Fibroblast of lung (primary cell): ENCODE results near the gene SRY. TPM values are rescaled to one million over a fixed set of nuclear protein-coding genes. Genes with fewer than 3 reads are reported as not detected.

Source experiments
- DNase-seq, 2 donors: peaks; one replicate each; pipeline versions ENCODE4 v3.0.0 to v3.0.0-alpha.2; 2010; ENCODE audit warnings: low read depth in 2 of 2
- H2AFZ ChIP-seq: 2 replicates; pipeline ENCODE4 v1.5.1; 2012; ENCODE audit warnings: low read length, control low read depth, inconsistent platforms
- H3K27ac ChIP-seq: 2 replicates; pipeline ENCODE4 v1.5.1; 2011; ENCODE audit warnings: low read length, control low read depth; ENCODE audit not compliant: insufficient read depth
- H3K27me3 ChIP-seq: 2 replicates; pipeline ENCODE4 v1.5.1; 2011; ENCODE audit warnings: mild to moderate bottlenecking, low read length; ENCODE audit not compliant: control insufficient read depth, insufficient read depth
- H3K36me3 ChIP-seq: 2 replicates; pipeline ENCODE4 v1.5.1; 2011; ENCODE audit warnings: low read length; ENCODE audit not compliant: control insufficient read depth, insufficient read depth
- H3K4me1 ChIP-seq: 2 replicates; pipeline ENCODE4 v1.5.1; 2011; ENCODE audit warnings: low read length; ENCODE audit not compliant: control insufficient read depth, insufficient read depth; ENCODE audit errors: extremely low read depth
- H3K4me2 ChIP-seq: 2 replicates; pipeline ENCODE4 v1.5.1; 2011; ENCODE audit warnings: low read length, control low read depth; ENCODE audit not compliant: insufficient read depth; ENCODE audit errors: extremely low read depth
- H3K4me3 ChIP-seq, 4 experiments: fragments of 200-600 bp in 1 of 4; sonication (generic) in 1 of 4; replicated peaks in 1 of 4; 2 replicates each; pipeline ENCODE4 v1.5.1; 2011 to 2016; ENCODE audit warnings: low read length in 4 of 4, low read depth in 3 of 4, mild to moderate bottlenecking in 3 of 4, control low read depth in 2 of 4, inconsistent platforms in 1 of 4, mixed read lengths in 1 of 4; ENCODE audit not compliant: insufficient read depth in 1 of 4; ENCODE audit errors: control extremely low read depth in 1 of 4
- H3K79me2 ChIP-seq: 2 replicates; pipeline ENCODE4 v1.5.1; 2012; ENCODE audit warnings: mild to moderate bottlenecking, low read length, inconsistent platforms; ENCODE audit not compliant: control insufficient read depth, insufficient read depth
- H3K9ac ChIP-seq: 2 replicates; pipeline ENCODE4 v1.5.1; 2011; ENCODE audit warnings: mild to moderate bottlenecking, low read length, control low read depth; ENCODE audit not compliant: insufficient read depth
- H3K9me3 ChIP-seq: 2 replicates; pipeline ENCODE4 v1.5.1; 2012; ENCODE audit warnings: low read depth, low read length; ENCODE audit not compliant: control insufficient read depth, insufficient read depth
- H4K20me1 ChIP-seq: 2 replicates; pipeline ENCODE4 v1.5.1; 2011; ENCODE audit warnings: low read length; ENCODE audit not compliant: control insufficient read depth, insufficient read depth; ENCODE audit errors: extremely low read depth
- CTCF ChIP-seq, 2 donors: IDR thresholded peaks in 1 of 2; conservative IDR thresholded peaks in 1 of 2; 1 replicate in 1 of 2; 2 replicates in 1 of 2; pipeline ENCODE4 v1.5.1; 2011 to 2012; ENCODE audit warnings: low read length in 2 of 2, control low read depth in 1 of 2, inconsistent platforms in 1 of 2, low read depth in 1 of 2, mild to moderate bottlenecking in 1 of 2
- EZH2 ChIP-seq: IDR thresholded peaks from 2 replicates; pipeline ENCODE4 v1.5.1; 2012; ENCODE audit warnings: low read length, control low read depth, mild to moderate bottlenecking; ENCODE audit errors: missing control alignments
- polyA plus RNA-seq, 2 donors: library from polyadenylated mRNA; depleted of rRNA in 1 of 2; stranded (reverse) in 1 of 2; unstranded in 1 of 2; fragments of >200 nt; gene quantifications; 2 replicates each; pipeline ENCODE4 v1.2.1, GENCODE V29; 2011 to 2012; ENCODE audit warnings: missing spikeins in 1 of 2
- total RNA-seq: library from RNA; depleted of rRNA; stranded (reverse); fragments of >200 nt; gene quantifications from 2 replicates; pipeline ENCODE4 v1.2.1, GENCODE V29; 2014

The SRY gene
- total and polyA plus RNA-seq, 2 donors (not counting 1 experiment from before 2014, with no cell fraction given), result not detected

GRCh38 chrY:2786876-2787512, 488 bp downstream of the SRY start:
- H3K4me1 ChIP-seq, result no peaks in the 10 kb centered on the region
- no peak overlapping the region for H3K27ac ChIP-seq
- H4K20me1 ChIP-seq, result no peaks in the 10 kb centered on the region
- peak in 1 of 2 donors; percentile 22 for DNase-seq
- no peak overlapping the region for H3K4me2 ChIP-seq
- H3K27me3 ChIP-seq, result no peaks in the 10 kb centered on the region
- H3K9me3 ChIP-seq, result no peaks in the 10 kb centered on the region
- H3K4me3 ChIP-seq, result peak overlapping the region in 2 of 4 experiments; percentile 40 to 41
- no peak overlapping the region for H3K9ac ChIP-seq
- H2AFZ ChIP-seq, result no peak overlapping the region
- TF ChIP-seq CTCF (conservative IDR thresholded peaks at IDR 0.05 in 1 of 2, IDR thresholded peaks at IDR 0.05 in 1 of 2; ENCODE audit: low read depth in 1 of 2, low read length in 2 of 2), result no peak
- peak; percentile 60 for TF ChIP-seq EZH2
- H3K36me3 ChIP-seq, result no peaks in the 10 kb centered on the region
- H3K79me2 ChIP-seq, result no peaks in the 10 kb centered on the region

Other genes starting within 250 kb of the SRY start
- gene RPS4Y1, start 53.9 kb upstream of the SRY start, total RNA-seq, result 576 TPM in 1 of 2 replicates, not detected in the other
- 0.08 and 813 TPM in 2 replicates for gene RPS4Y1, start 53.9 kb upstream of the SRY start, polyA plus RNA-seq
- gene ZFY, start 147.7 kb upstream of the SRY start, total RNA-seq, result 23.4 TPM in 1 of 2 replicates, not detected in the other
- gene ZFY, start 147.7 kb upstream of the SRY start, polyA plus RNA-seq, result 11.6 TPM in 1 of 2 replicates, not detected in the other